Dedifferentiated amniotic fluid mesenchymal stem cell (primary cell): ENCODE measurements around the gene ABCC5.
"Not testable (repeated sequence)": the region's sequence is repeated elsewhere in the genome, so short reads cannot be mapped to it uniquely, and the experiment has no call there.

ENCODE experiments used
- DNase-seq: peaks from one replicate; pipeline ENCODE4 v3.0.0-alpha.2; 2016; ENCODE audit errors: extremely low spot score

The ABCC5 gene

DNA sequence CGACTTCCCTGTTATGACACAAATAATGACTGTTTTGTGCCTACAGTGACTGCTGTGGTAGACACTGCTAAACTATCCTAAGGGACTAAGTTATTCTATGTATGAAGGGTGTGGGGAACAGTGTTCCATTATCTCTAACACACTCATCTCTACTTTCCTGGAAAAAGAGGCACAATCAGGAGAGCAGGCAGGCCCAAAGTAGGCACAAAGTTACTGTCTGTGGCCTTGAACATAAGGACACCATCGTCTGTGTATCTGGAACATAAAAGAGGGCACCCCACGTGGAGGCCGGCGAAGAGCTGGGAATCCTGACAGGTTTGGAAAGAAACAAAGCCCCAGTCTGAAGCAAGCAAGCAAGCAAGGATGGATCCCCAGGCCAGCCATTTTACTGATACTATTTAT is 1.5 kb downstream of the ABCC5 start:
- no peak for DNase-seq

DNA sequence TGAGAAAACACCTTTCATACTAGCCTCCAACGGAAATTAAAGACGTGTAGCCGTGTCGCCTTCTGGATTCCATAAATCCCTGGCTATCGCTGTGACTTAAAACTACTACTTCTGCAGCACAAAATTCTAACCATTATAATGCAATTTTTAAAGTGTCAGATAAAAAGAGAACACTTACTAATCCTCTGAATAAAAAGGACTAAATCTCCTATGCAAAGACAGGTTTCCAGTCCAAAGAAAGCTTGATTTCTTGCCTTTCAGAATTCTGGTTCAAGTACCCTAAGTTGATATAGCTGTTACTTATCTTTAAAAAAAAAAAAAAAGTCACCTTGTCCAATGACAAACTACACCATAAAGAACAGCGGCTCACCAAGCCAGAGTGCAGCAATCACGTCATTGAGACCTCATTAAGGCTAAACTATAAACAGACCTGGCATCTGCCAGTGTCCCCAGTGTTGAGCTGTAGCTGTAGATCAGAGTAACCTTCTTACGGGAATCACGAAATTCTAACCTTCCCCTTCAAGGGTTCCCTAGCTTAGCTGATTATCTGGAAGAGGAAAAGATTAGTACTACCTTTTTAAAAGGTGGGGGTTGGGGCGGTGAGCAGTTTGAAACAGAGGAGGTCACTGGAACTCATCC is 2.2 kb downstream of the ABCC5 start:
- no peak for DNase-seq

DNA sequence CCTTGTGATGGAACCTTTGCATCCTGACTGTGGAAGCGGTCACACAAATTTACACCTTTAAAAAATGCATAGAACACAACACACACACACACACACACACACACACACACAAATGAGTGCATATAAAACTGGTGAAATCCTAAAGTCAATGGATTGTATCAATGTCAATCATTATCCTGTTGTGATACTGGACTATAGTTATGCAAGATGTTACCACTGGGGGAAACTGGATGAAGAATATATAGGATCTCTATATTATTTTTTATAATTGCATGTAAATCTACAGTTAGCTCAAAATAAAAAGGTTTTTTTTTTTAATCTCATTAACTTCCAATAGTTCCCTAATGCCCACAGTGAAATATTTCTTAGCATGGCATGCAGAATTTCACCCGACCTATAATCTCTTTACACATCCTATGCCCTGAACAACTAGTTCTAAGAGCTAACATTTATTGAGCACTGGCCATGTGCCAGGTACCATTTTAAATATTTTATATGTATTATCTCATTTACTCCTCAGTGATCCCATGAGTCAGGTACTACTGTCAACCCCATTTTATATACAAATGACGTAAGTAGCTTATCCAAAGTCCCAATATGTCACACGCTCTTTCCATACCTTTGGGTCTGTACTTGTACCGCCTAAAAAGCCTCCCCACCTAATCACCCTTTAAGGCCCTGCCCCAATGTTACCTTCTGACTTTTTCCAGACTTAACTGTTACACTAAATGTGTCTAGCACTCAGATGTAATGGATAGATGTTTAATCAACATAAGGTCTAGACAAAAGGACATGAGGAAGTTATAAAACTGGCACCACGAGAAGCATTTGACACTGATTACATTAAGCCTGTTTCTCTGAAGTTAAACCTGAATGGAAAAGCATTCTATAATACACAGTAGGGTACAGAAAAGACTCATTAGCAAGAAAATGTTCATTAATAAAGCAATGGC is 5.5 kb downstream of the ABCC5 start:
- DNase-seq = no peak

DNA sequence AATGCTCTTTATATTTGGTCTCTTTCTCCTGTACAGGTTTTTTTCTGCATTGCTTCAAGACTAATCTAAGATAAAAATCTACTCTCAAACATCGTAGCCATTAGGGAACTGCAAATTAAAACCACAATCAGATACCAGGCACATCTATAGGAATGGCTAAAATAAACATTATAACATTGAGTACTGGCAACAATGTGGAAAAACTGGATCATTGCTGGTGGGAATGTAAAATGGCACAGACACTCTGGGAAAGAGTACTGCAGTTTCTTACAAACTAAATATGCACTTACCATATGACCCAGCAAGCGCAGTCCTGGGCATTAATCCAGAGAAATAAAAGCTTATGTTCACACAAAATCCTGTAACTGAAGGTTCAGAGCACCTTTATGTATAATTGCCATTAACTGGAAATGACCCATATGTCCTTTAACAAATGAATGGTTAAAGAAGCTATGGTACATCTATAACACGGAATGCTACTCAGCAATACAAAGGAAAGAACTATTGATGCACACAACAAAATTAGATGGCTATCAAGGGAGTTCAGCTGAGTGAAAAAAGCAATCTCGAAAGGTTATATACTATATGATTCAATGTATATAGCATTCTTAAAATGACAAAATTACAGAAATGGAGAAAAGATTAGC is 6.3 kb downstream of the ABCC5 start:
- no peak for DNase-seq

DNA sequence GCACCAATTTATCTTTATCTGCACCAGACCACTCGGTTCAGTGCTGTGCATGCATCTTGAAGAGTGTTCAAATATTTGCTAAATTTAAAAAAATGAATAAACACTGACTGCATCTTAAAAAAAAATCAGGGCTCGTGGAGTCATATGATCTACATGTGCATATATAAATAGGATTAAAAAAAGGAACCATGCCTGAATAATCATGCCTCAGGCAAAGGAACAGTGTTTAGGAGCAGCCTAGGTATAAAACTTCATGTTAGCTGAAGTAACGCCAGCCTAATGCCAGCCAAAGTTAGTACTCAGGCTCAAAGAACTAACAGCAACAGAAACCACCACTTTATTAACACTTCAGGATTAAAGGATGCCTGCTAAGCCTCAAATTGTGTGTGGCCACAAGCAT is 9.5 kb downstream of the ABCC5 start:
- DNase-seq = no peak

DNA sequence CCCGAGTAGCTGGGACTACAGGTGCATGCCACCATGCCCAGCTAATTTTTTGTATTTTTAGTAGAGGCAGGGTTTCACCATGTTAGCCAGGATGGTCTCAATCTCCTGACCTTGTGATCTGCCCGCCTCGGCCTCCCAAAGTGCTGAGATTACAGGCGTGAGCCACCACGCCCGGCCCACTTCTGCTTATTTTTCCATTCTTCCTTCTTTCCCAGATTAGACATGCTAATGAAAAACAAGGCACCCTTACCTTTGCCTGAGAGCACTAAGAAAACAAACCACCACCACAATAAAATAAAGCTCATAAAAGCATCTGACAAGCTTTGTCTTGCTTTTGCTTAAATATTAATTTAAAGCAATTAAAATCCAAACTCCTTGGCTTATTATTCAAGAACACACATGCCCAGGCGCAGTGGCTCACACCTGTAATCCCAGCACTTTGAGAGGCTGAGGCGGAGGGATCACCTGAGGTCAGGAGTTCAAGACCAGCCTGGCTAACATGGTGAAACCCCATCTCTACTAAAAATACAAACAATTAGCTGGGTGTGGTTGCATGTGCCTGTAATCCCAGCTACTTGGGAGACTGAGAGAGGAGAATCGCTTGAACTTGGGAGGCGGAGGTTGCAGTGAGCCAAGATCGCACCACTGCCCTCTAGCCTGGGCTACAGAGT is 10.4 kb downstream of the ABCC5 start:
- not testable (repeated sequence) for DNase-seq

DNA sequence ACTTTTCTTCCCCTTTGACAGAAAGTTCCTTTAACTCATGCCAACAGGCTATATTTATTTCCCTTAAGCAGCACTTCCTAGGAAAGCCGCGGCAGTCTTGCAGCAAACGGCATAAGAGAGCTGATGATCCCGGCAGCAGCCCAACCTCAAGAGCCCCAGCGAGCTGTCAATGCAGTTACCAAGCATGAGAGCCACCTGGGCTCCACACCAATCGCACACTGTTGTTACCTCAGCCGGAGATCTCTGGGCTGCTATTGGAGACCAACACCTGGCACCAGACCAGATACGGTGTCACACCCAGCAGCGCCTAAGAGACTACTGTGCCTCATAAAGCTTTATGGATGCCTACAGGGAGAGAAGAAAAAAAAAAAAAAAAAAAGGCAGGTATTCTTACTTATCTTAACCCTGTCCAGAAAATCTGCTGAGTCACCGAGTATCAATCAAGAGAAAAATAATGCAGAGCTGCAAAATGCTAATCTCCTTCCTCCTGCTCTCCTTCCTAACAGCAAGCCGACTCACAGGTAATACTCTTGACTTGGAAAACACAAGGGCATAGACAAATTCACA is 11.7 kb downstream of the ABCC5 start:
- no peak for DNase-seq

DNA sequence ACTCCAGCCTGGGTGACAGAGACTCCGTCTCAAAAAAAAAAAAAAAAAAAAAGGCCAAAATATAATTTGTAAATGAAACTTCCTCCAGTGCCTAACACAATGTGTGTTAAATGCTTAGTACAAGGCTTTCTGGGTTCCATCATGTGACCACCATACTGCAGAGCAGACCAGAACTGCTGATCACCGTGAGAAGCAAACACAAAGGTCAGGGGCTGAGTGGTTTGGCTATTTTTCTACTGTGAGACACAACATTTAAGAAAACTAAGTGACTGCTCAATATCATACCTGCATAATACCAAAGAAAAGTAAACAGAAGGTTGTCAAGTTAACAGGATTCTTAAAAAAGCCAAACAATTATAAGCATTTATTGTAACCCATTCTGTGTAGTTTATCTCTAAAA is 13.2 kb downstream of the ABCC5 start:
- no peak for DNase-seq

DNA sequence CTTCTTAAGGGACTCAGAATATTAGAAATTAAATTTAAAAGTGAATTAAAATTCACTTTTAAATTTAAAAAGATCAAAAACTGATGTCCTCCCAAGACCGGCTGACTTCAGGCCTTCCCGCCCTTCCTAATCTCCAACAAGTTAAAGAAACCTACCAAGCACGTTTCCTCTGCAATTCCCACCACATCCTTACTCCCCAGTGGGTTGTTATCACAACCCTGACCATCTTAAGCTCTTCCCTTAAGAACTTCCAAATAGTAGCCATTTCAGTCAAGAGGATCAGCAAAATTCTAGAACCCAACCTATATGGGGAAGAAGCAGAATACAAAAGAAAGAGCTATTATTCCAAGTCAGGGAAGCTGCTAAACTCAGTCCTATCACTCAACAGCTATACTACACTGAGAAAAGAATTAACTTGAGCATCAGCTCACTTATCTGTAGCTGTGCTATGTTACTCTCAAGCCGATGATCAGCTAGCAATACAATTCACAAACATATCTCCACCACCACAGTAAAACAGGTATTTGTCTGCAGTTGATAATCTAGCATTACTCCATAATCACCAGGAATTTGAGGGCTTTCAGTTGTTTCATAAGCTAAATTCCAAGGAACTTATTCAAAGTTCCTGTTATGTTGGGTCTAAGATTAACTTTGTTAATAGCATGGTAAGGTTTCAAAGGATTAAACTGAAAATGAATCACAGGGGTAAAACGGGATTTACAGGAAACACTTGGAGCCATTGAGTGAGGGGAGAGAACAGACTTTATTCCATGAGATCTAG is 14.3 kb downstream of the ABCC5 start:
- peak; percentile 46 for DNase-seq

DNA sequence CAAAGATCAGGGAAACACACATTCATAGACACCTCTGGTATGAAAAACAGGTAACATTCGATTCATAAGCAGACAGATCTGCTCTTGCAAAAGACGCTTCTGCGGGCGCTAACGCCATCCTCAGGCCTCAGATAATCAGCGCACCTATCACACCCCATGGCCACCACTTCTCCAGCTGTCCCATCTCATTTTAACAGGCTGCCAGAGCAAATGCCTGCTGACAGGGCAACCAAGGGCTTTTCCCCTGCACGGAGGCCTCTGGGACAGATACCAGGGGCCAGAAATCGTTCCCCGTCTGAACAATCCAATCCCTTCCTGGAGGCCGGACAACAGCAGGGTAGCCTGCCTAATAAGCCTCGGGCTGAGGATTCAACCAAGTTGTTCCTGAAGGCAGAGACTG is 15.2 kb downstream of the ABCC5 start:
- no peak for DNase-seq

DNA sequence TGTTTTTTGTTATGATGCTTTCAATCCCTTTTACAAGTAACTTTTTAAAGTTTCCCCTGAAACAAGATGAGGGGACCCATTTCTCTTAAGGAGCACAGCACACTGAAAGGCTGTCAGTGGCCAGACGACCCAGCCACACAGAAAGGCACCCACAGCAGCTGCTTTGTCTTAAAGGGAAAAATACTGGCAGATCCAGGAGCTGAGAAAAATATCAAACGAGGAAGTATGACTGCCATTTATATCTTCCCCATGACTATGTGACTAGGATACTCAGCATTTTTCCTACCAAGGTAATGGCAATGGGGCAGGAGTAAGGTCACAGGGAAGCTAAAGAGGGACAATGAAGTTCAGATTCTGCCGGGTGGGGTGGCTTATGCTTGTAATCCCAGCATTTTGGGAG is 15.9 kb downstream of the ABCC5 start:
- no peak for DNase-seq

DNA sequence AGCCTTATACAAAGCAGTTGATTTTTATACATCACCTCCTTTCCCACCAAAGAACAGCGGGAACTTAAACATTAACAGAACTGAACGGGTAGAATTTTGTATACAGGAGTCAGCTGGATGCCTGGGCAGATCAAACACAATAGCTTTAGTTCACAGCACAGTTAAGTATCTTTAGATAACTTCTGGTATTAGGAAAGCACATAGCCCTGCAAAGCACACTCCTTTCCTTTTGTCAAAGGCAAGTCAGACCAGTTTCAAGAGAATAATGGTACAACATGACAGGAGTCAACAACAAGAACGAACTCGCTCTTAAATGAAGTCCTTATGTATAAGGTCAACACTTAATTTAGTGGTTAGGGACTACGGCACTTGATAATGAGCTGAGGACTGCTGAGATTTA is 26.3 kb downstream of the ABCC5 start:
- DNase-seq = no peak

DNA sequence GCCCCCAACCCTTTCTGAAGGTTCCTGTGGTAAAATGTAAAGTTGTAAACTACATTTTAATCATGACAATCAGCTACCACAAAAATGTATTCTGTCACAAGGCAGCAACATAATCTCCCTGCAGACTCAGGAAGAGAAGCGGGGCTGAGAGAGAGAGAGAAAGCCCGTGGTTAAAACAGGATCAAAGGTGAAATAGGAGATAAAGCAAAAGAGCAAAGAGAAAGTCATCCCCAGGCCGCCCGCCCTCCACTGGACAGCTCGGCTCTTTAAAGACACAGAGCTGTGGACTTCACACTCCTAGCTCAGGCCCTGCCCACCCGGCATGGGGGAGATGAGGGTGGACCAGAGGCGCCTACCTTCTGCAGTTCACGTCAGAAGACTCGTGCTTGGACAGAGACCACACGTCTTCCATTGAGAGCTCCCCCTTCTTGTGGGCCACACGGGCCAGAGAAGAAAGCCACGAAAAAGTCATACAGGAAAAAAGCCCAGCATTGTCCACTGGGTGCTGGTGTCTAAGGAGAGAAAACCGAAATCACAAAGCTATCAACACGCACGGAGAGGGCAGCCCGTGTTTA is 29.4 kb downstream of the ABCC5 start:
- DNase-seq = peak; percentile 20

DNA sequence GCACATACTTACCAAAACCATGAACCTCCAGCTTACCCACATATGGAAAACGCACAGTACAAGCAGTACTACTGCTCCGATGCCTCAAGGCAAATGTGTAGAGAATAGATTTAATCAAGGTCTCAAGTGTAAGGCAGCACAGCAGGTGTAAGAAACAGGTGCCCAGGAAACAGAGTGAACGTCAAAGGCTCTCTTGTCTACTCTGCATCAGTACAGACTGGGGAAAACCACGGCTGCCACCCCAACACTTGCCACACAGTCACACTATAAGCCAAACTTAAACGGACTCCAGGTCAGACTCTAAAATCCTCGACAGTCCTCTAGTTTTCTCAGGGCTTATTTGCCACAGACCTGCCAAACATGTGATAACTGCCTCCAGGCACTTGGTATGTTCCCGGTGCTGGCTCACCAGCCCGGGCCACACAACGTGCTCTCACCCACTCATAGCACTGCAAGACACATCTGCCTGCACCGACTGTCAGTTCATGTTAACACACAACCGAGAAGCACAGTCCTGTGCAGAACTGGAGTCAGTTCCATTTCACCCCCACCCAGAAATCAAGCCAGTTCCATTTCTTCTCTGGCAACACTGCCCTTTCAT is 30.6 kb downstream of the ABCC5 start:
- no peak for DNase-seq

DNA sequence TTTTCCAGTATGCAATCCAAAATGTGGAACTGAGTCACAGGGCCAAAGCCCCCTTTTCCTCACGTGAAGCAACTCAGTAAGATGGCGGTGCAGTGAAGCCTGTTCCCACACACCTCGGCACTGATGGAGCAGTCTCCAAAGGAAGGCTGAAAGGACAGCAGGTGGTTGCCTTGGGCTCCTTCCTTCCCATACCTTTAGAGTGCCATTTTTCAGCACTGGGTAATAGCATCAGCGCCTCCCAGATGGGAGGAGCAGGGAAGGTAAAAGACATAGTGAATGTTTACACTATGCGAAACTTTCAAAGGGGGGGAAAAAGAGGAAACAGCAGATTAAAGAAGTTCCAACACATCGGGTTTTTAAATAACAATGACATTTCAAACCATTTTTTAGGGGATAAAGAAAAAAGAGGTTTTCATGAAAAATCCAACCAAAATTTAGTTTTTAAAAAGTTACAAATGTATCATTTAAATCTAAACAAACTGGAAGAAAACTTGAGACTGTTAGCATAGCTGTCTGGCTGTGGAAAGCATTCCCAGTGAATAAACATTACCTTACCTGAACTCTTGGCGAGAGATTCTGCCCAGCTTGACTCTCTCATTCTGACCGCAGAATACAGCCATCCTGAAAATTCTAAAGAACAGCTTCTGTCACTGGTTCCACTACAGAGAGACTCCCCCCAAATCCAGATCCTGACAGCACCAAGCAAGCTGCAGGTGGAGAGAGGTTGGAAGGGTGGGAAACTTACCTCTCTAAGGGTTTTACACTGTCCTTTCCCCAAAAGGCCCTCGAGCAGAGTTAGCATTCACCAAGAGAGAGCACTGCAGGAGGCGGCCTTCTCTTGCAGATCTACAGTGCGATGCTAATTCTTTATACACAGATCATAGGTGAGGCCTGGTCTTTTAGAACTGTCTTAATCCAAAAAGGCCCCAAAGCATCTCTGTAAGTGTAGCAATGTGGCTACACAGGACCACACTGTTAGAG is 32.6 kb downstream of the ABCC5 start:
- DNase-seq = no peak

DNA sequence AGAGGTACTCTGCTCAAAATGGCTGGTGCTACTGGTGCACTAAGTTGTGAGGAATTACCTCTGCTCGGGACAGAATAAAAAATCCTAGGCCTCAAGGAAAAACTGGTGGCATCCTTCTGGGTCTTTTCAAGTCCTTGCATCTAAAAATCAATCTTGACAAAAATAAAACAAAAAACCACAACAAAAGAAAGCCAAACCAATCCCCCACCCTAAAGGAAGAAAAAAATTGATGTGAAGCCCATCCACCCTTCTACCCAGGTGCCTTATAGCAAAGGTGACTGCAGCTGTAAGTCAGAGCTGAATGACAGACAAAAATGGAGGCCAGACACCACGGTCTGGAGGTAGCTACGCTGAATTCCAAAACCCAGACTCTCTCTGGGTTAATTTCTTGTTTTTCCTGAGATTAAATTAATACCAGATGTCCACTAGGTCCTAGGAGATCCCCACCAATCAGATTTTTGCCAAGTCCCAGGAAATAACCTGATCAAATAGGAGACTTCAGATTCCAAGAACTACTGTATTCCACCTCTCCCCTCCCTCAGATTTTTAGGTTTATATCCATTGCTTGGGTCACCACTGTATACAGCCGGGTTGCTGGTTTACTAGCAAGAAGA is 33.5 kb downstream of the ABCC5 start:
- DNase-seq = no peak

DNA sequence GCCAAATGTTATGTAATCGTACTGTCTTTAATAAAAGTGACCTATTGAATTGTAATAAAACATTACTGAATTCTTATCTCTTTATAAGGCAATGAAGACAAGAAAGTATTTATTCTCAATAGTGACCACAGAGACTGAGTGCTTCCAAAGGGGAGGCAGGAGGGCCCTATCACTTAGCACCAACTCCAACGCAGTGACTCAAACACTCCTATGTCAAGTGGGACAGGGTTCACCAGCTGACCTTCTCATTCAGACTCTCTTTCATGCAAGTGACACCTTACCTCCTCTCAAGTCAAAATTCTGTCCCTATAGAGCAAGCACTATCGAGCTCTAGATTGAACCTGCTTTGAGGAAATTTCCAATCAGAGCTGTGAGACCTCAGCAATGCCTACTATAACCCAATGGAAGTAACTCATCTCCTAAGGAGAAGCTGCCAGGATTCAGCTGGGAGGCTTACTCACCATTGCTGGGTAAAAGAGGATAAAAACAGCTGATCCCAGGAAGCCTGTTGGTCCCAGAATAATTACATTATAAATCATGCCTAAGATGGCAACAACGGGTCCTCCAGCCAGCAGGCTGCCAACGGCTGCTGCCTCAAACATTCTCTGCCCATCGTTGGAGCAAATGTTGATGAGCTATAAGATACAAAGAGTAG is 35.6 kb downstream of the ABCC5 start:
- no peak for DNase-seq

DNA sequence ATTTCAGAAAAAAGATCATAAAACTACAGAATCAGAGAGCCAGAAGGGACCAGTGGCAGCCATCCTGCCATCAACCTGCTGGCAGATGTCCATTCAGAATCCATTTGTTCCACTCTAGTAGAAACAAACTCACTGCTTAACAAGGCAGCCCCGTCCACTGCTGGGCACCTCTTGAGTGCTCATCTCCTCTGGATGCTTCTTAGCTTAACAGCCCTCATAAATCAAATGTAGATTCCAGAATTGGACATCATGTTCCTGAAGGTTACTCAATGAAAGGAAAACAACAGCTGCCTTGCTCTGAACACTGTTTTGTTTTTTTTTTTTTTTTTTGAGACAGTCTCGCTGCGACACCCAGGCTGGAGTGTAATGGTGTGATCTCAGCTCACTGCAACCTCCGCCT is 37.3 kb downstream of the ABCC5 start:
- no peak for DNase-seq
